Bronchial epithelial cell (primary cell): ENCODE results near the gene MPO. TPM values are rescaled to one million over a fixed set of nuclear protein-coding genes. Genes with fewer than 3 reads are reported as not detected.

Experiments used
- DNase-seq: peaks from one replicate; pipeline ENCODE4 v3.0.0-alpha.2; 2010; ENCODE audit warnings: low read depth
- FAIRE-seq: peaks from 2 replicates; lab custom pipeline; 2011; peaks lifted over from hg19 to GRCh38; lab: Jason Lieb, UNC
- H3K27me3 ChIP-seq: 2 replicates; pipeline ENCODE4 v1.5.1; 2011; ENCODE audit warnings: low read length; ENCODE audit not compliant: control insufficient read depth, insufficient read depth
- H3K36me3 ChIP-seq: 2 replicates; pipeline ENCODE4 v1.5.1; 2011; ENCODE audit warnings: low read length; ENCODE audit not compliant: control insufficient read depth, insufficient read depth
- H3K4me3 ChIP-seq: 2 replicates; pipeline ENCODE4 v1.5.1; 2011; ENCODE audit warnings: mild to moderate bottlenecking, low read depth, low read length, control low read depth
- CTCF ChIP-seq: IDR thresholded peaks from 2 replicates; pipeline ENCODE4 v1.5.1; 2011; ENCODE audit warnings: mild to moderate bottlenecking, moderate library complexity, low read length, control low read depth, inconsistent platforms; ENCODE audit not compliant: insufficient read depth, severe bottlenecking
- total RNA-seq: library from RNA; depleted of rRNA; stranded (reverse); fragments of >200 nt; gene quantifications from 2 replicates; pipeline ENCODE4 v1.2.1, GENCODE V29; 2014

The MPO gene, protein sequence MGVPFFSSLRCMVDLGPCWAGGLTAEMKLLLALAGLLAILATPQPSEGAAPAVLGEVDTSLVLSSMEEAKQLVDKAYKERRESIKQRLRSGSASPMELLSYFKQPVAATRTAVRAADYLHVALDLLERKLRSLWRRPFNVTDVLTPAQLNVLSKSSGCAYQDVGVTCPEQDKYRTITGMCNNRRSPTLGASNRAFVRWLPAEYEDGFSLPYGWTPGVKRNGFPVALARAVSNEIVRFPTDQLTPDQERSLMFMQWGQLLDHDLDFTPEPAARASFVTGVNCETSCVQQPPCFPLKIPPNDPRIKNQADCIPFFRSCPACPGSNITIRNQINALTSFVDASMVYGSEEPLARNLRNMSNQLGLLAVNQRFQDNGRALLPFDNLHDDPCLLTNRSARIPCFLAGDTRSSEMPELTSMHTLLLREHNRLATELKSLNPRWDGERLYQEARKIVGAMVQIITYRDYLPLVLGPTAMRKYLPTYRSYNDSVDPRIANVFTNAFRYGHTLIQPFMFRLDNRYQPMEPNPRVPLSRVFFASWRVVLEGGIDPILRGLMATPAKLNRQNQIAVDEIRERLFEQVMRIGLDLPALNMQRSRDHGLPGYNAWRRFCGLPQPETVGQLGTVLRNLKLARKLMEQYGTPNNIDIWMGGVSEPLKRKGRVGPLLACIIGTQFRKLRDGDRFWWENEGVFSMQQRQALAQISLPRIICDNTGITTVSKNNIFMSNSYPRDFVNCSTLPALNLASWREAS
- total RNA-seq: not detected in 2 replicates

GRCh38 chr17:58280480-58281217 is at the start of gene MPO:
TSS of gene MPO (minus strand) at chr17:58280935. CDS start at chr17:58280758, 177 bp downstream.
- FAIRE-seq (no peak), DNase-seq (no peak)
- no peak for TF ChIP-seq CTCF
- Histone ChIP-seq H3K27me3 (peaks cover 27% of the 10 kb centered on the region), H3K36me3 (no peaks in the 10 kb centered on the region), H3K4me3 (no peak within 1 kb of the TSS)

GRCh38 chr17:58329810-58330537 is 49.2 kb upstream of the MPO start:
- Histone ChIP-seq H3K36me3 (no peaks in the 10 kb centered on the region), H3K27me3 (peaks cover 10% of the 10 kb centered on the region), H3K4me3 (no peak overlapping the region)
- no peak for DNase-seq
- TF ChIP-seq CTCF: no peak
- FAIRE-seq: no peak

- peaks cover 14% of the 10 kb centered on the region for H3K27me3 ChIP-seq
- peak; percentile 10 for TF ChIP-seq CTCF
These were observed 48.5 kb upstream of the MPO start for GRCh38 chr17:58329035-58329809.

GRCh38 chr17:58328195-58329034 is 47.7 kb upstream of the MPO start, which contains the start of gene TSPOAP1:
TSS of gene TSPOAP1 (minus strand) at chr17:58328795. CDS start at chr17:58327920, 875 bp downstream.
- FAIRE-seq: no peak
- H3K4me3 ChIP-seq: no peak within 1 kb of the TSS
- H3K27me3 ChIP-seq: peaks cover 16% of the 10 kb centered on the region
- TF ChIP-seq CTCF: no peak
- no peaks in the 10 kb centered on the region for H3K36me3 ChIP-seq
- no peak for DNase-seq

More at GRCh38 chr17:58329035-58329809, 48.5 kb upstream of the MPO start:
- DNase-seq (no peak), FAIRE-seq (no peak)
- Histone ChIP-seq H3K36me3 (no peaks in the 10 kb centered on the region), H3K4me3 (no peak overlapping the region)
